Posterior vena cava (tissue), 2 donors: Measurements from ENCODE around the gene FERMT2. TPM values are rescaled to one million over a fixed set of nuclear protein-coding genes. Genes with fewer than 3 reads are reported as not detected.

Source experiments
- DNase-seq: peaks from one replicate; pipeline ENCODE4 v3.0.0-alpha.2; 2020; ENCODE audit warnings: low spot score
- intact Hi-C, 2 donors: fragments of 100-400 bp; cut with DNase I; formaldehyde crosslinking; loops; one replicate each; pipeline versions ENCODE4 v1.14.1 to v1.14.2; 2022 to 2023
- total RNA-seq, 2 donors: library from RNA; stranded (reverse); fragmentation: NEBNext Ultra II Directional; extraction: Animal tissue kit (Norgen Biotek cat#: 25700); gene quantifications; one replicate each; pipeline ENCODE4 v1.2.1, GENCODE V29; 2021
- donor health status: DM: yes; HTN: yes; CAD: no.
- donor health status: DM: yes; HTN: yes; CAD: no.

The FERMT2 gene
- total RNA-seq, 2 donors from 2014 or later: 295 to 326 TPM

- DNase-seq: no peak
- intact Hi-C loops: no loop called here
Measured at GRCh38 chr14:52914295-52914694, 36.6 kb downstream of the FERMT2 start.

DNA sequence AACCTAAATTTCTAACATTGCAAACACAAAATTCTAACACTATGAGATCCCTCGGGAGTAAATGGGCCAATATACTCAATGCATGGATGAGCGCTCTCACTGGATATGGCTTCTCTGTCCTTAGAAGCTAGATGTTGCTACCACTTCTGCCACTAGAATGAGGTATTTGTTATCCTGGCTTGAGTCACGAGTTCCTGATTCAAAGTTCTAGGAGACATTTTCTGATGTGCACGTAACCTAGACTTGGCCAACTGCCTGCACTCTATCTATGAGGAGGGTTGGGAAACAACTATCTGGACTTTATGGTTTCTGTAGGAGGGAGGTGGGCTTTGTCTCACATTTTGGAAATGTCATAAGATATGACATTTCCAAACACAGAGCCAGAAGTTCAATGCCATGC lies 37.6 kb downstream of the FERMT2 start:
- no peak for DNase-seq
- intact Hi-C loops: no loop called here

DNA sequence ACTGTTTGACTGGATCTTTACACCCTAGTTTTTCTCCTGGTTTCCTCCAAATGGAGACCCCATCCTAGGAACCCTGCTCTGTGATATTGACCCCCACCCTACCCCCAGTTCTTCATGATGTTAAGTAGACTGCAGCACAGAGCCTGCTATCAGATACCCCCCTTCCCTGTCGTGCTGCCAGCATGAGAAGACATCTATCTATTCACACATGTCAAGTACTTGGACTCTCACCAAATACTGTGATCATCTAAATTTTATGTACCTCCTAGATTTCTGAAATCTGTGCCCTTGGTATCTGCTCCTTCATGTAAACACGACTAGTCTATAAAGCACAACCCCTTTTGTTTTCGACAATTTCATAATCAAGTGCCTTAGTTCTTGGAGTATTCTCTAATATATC lies 38.9 kb downstream of the FERMT2 start:
- intact Hi-C loops: no loop called here
- DNase-seq: no peak

DNA sequence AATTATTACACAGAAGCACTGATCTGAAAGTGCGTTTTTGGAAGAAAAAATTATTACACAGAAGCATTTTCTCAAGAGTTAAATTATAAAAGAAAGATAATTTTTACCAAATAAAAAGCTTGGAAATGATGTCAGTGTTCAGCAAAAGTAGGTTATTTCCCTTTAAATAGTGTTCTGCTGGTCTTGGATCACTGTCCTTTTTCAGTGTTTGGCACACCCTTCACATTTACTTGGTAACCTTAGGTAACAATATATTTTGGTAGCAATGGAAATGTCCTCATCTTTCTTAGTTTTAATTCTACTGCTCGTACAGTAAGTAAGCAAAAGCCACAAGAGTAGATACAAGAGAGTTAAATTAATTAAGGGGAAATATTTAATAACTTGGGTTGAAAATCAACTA lies 40.3 kb downstream of the FERMT2 start:
- DNase-seq: no peak
- intact Hi-C loops: no loop called here

GRCh38 chr14:52907949-52908348 lies 42.9 kb downstream of the FERMT2 start:
- intact Hi-C loops: loop anchor here (1.0 to 10.0 kb wide), 2 partner anchors 26 to 47 kb away; partner anchors contain the start of gene FERMT2 (in 1 of the 2)
- no peak for DNase-seq

GRCh38 chr14:52906141-52906601 lies 44.7 kb downstream of the FERMT2 start:
- no peak for DNase-seq
- intact Hi-C loops: loop anchor here in 1 of 2 donors (10.0 kb wide), 1 partner anchor 49 kb away; the partner anchor contains the start of gene FERMT2

- intact Hi-C loops: loop anchor here in 1 of 2 donors (10.0 kb wide), 1 partner anchor 52 kb away; the partner anchor contains the start of gene FERMT2
Measured at GRCh38 chr14:52902971-52903619, 47.8 kb downstream of the FERMT2 start.

GRCh38 chr14:52901357-52901980 lies 49.4 kb downstream of the FERMT2 start:
- DNase-seq: no peak
- intact Hi-C loops: loop anchor here in 1 of 2 donors (10.0 kb wide), 1 partner anchor 53 kb away; the partner anchor contains the start of gene FERMT2

More at GRCh38 chr14:52902971-52903619, 47.8 kb downstream of the FERMT2 start:
- no peak for DNase-seq

DNA sequence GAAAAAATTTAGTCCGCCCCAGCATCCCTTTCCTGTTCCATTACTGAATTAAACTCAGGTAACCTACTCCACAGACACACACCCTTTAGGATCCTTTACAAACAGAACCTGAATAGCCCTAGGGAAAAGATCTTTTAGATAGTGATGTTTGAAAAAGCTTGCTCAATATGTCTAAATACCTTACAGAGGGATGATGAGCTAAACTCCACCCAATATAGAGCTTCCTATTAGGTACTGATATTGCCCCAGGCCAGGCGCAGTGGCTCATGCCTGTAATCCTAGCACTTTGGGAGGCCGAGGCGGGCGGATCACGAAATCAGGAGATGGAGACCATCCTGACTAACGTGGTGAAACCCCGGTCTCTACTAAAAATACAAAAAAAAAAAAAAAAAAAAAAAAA lies 50.1 kb downstream of the FERMT2 start:
- intact Hi-C loops: loop anchor here in 1 of 2 donors (10.0 kb wide), 1 partner anchor 54 kb away; the partner anchor contains the start of gene FERMT2
- DNase-seq: no peak

GRCh38 chr14:52898496-52898895 lies 52.4 kb downstream of the FERMT2 start:
- intact Hi-C loops: no loop called here
- no peak for DNase-seq

GRCh38 chr14:52895000-52895399 lies 55.9 kb downstream of the FERMT2 start:
- DNase-seq: no peak
- intact Hi-C loops: no loop called here

- intact Hi-C loops: no loop called here
Measured at GRCh38 chr14:52891800-52892199, 59.0 kb downstream of the FERMT2 start.

DNA sequence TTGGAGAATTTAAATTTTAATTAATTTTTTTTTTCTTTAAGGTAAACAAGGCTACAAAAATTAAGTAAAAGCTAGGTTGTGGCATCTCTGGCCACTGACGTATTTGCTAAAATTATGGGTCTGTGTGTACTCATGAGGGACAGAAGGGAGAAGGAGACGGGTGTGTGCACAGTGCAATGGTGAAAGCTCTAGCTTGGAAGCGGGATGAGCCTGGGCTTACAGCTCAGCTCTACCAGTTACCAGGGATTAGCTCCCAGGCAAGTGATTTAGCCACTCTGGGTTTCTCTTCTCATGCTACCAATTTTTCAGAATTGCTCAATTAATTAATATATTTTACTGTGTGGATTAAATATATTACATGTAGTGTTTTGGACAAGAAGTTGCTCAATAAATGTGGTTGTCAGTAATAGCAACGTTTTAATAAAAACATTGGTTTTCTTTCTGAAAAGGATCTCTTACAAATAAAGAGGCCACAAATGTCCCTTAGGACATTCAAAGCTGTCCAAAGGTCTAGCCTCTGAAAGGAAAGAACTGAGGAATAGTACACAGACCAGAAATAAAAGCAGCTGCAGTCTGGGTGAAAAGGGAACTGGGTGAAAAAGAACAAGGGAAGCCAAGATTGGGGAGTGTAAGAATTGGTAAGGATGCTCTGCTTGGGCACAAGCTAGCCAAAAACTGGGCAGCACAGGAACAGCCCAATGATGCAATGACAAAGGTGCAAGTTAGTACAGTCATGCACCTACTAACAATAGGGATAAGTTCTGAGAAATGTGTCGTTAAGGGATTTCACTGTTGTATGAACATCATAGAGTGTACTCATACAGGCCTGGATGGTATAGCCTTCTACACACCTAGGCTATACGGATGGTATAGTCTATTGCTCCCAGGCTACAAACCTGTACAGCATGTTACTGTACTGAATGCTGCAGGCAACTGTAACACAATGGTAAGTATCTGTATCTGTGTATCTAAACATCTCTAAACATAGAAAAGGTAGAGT lies 61.7 kb downstream of the FERMT2 start:
- DNase-seq: no peak
- intact Hi-C loops: loop anchor here in 1 of 2 donors (5.0 kb wide), 1 partner anchor 38 kb away; no protein-coding TSS in a partner anchor

More at GRCh38 chr14:52891800-52892199, 59.0 kb downstream of the FERMT2 start:
- DNase-seq: no peak

DNA sequence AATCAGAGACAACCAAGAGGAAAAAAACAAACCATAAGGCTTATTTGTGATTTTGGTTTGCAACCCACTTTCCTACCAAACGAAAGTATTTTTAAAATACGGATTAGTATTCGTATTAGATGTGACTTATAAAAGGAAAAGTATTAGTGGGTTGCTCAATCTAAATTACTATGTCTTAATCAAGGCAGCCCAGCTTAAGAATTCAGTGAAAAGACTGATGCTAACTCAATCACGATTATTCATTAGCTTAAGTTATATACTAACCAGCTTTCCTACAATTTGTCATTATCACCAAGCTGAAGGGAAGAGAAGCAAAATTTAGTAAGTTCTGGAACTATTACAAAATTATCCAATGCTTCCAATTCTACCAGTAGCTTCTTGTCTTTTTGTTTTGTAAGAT lies 62.7 kb downstream of the FERMT2 start:
- no peak for DNase-seq
- intact Hi-C loops: loop anchor here in 1 of 2 donors (5.0 kb wide), 1 partner anchor 39 kb away; no protein-coding TSS in a partner anchor

GRCh38 chr14:52885230-52885629 lies 65.6 kb downstream of the FERMT2 start:
- intact Hi-C loops: loop anchor here in 1 of 2 donors (5.0 kb wide), 1 partner anchor 42 kb away; no protein-coding TSS in a partner anchor
- no peak for DNase-seq

GRCh38 chr14:52883658-52884057 lies 67.2 kb downstream of the FERMT2 start:
- DNase-seq: no peak
- intact Hi-C loops: no loop called here

DNA sequence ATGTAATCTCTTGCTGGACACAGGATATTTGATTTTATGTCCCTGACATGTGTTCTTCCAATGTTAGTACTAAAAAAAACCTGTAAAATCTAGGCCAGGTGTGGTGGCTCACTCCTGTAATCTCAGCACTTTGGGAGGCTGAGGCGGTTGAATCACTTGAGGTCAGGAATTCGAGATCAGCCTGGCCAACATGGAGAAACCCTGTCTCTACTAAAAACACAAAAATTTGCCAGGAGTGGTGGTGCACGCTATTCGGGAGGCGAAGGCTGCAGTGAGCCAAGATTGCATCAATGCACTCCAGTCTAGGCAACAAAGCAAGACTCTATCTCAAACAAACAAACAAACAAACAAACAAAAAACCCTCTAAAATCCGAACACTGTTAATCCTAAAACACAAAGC lies 68.0 kb downstream of the FERMT2 start:
- DNase-seq: no peak
- intact Hi-C loops: no loop called here

- intact Hi-C loops: no loop called here
- DNase-seq: no peak
Measured at GRCh38 chr14:52879958-52880357, 70.9 kb downstream of the FERMT2 start.

DNA sequence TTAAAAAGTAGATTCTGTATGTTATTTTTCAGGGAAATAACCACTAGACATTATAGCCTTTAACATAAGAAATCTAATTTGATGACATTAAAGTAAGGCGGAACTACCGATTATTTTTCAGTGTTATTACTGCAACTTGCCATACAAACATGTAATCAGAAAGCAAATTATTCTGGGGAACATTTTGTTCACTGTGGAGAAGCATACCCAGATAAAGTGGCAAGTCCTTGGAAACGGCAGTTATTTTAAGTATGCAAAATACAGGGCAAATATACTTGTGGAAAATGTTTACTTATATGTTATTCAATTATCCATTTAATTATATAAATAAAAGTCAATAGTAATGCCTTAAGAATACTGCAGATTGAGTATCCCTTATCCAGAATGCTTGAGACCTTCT lies 71.9 kb downstream of the FERMT2 start:
- intact Hi-C loops: no loop called here

More for the DNA sequence above, 71.9 kb downstream of the FERMT2 start:
- DNase-seq: no peak
